KMS-11 (cell line): Measurements from ENCODE around the gene CPD.

ENCODE experiments used
- H2AFZ ChIP-seq: fragments of 200-600 bp; sonication (generic); 2 replicates; pipeline ENCODE4 v1.6.1; 2016; ENCODE audit warnings: antibody characterized with exemption, mixed run types, low read depth
- H3K27ac ChIP-seq: fragments of 200-600 bp; sonication (generic); 2 replicates; pipeline ENCODE4 v1.6.1; 2016; ENCODE audit warnings: mild to moderate bottlenecking, mixed run types
- H3K27me3 ChIP-seq: fragments of 200-600 bp; sonication (generic); 2 replicates; pipeline ENCODE4 v1.6.1; 2017; ENCODE audit warnings: mild to moderate bottlenecking, low read depth, mixed run types, moderate library complexity; ENCODE audit not compliant: insufficient read depth
- H3K36me3 ChIP-seq: fragments of 200-600 bp; sonication (generic); 2 replicates; pipeline ENCODE4 v1.6.1; 2017; ENCODE audit warnings: mild to moderate bottlenecking, mixed run types; ENCODE audit not compliant: insufficient read depth
- H3K4me1 ChIP-seq: fragments of 200-600 bp; sonication (generic); 2 replicates; pipeline ENCODE4 v1.6.1; 2016; ENCODE audit warnings: mild to moderate bottlenecking, low read depth, mixed run types; ENCODE audit not compliant: poor library complexity, severe bottlenecking
- H3K4me2 ChIP-seq: fragments of 200-600 bp; sonication (generic); 2 replicates; pipeline ENCODE4 v1.7.0; 2016; ENCODE audit warnings: mild to moderate bottlenecking, mixed run types
- H3K4me3 ChIP-seq: fragments of 200-600 bp; sonication (generic); IDR thresholded peaks from 2 replicates; pipeline ENCODE4 v1.6.1; 2017; ENCODE audit warnings: low read depth, low read length, mixed read lengths; ENCODE audit not compliant: insufficient read depth
- H3K79me2 ChIP-seq: fragments of 200-600 bp; sonication (generic); 2 replicates; pipeline ENCODE4 v1.6.1; 2016; ENCODE audit warnings: low read depth, mixed run types; ENCODE audit not compliant: insufficient read depth
- H3K9ac ChIP-seq: fragments of 200-600 bp; sonication (generic); 2 replicates; pipeline ENCODE4 v1.6.1; 2016; ENCODE audit warnings: mild to moderate bottlenecking, mixed run types
- H4K20me1 ChIP-seq: fragments of 200-600 bp; sonication (generic); 2 replicates; pipeline ENCODE4 v1.6.1; 2016; ENCODE audit warnings: mild to moderate bottlenecking, mixed run types; ENCODE audit not compliant: insufficient read depth
- CTCF ChIP-seq: fragments of 200-600 bp; sonication (generic); conservative IDR thresholded peaks from 2 replicates; pipeline ENCODE4 v1.6.1; 2017; ENCODE audit warnings: low read depth, mild to moderate bottlenecking, antibody characterized with exemption, low read length, moderate library complexity, mixed read lengths

The CPD gene

GRCh38 chr17:30468465-30468864 lies 89.7 kb downstream of the CPD start:
- TF ChIP-seq CTCF = no peak
- no peaks in the 10 kb centered on the region for H3K36me3 ChIP-seq

DNA sequence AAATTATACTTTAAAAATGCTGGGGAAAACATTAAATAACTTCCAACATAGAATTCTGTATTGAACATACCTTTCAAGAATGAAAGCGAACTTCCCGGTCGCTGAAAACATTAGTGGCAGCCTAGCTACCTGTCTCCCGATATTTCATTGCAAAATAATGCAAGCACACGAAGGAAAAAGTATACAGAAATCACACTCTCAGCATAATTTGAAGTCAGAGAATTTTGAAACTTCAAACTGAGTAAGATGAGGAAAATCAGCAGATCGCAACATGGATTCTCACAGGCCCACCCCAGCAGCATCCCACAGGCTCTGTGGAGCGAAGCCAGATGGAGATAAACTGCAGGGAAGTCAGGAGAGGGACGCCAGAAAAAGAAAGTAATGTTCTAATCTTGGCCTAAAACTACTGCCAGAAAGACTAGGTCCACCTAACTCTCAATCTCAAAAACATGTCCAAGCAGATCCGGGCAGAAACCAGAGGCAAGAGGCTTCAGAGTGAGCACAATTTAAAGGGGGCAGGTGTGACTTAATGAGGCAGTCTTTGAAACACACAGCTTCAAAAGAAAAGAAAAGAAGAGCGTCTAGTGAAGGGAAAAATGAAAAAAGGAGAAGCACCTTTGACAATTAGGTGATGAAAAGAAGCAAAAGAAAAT lies 93.6 kb downstream of the CPD start:
- Histone ChIP-seq H3K27ac (no peak overlapping the region), H2AFZ (no peak overlapping the region), H4K20me1 (no peaks in the 10 kb centered on the region), H3K27me3 (no peaks in the 10 kb centered on the region), H3K36me3 (no peaks in the 10 kb centered on the region), H3K4me2 (no peak overlapping the region), H3K9ac (no peak overlapping the region), H3K4me1 (peaks cover 9% of the 10 kb centered on the region), H3K4me3 (no peak overlapping the region), H3K79me2 (peaks cover 3% of the 10 kb centered on the region)
- no peak for TF ChIP-seq CTCF

More at GRCh38 chr17:30468465-30468864, 89.7 kb downstream of the CPD start:
- Histone ChIP-seq H2AFZ (no peak overlapping the region), H3K79me2 (no peaks in the 10 kb centered on the region), H3K4me1 (no peaks in the 10 kb centered on the region), H3K4me3 (no peak overlapping the region), H3K9ac (no peak overlapping the region), H3K4me2 (no peak overlapping the region), H4K20me1 (no peaks in the 10 kb centered on the region), H3K27me3 (no peaks in the 10 kb centered on the region), H3K27ac (no peak overlapping the region)

GRCh38 chr17:30475206-30475605 lies 96.5 kb downstream of the CPD start:
- H3K9ac ChIP-seq = no peak overlapping the region

DNA sequence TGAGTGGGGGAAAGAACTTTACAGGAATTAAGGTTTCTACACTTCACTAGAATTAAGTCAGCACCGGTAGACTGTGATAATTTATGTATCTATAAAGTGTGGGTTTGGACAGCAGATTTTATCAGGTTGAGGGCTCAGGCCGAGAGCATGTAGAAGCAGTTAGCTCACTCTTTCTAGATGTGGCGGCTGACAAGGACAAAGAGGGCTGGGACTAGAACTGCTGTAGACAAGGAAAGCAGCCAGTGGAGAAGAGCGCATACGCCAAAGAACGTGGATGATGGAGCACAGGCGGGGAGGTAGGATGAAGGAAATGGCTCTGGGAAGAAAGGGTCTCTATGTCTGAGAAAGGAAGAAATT lies 98.0 kb downstream of the CPD start:
- H3K9ac ChIP-seq = peak overlapping the region; percentile 98; the same call in 1 of the 2 replicates
- peak overlapping the region; percentile 99 for H2AFZ ChIP-seq
- peak overlapping the region; percentile 9; the same call in 1 of the 2 replicates for H3K27ac ChIP-seq
- peaks cover 20% of the 10 kb centered on the region for H3K4me1 ChIP-seq
- no peak overlapping the region for H3K4me3 ChIP-seq
- H3K4me2 ChIP-seq = peak overlapping the region; percentile 98
- peaks cover 37% of the 10 kb centered on the region for H3K79me2 ChIP-seq
- H3K36me3 ChIP-seq = 0 out of 2 replicates have a peak, but pooled peaks cover 10% of the 10 kb centered on the region
- H3K27me3 ChIP-seq = no peaks in the 10 kb centered on the region
- no peak for TF ChIP-seq CTCF
- H4K20me1 ChIP-seq = no peaks in the 10 kb centered on the region

More at GRCh38 chr17:30475206-30475605, 96.5 kb downstream of the CPD start:
- Histone ChIP-seq H3K4me1 (peaks cover 20% of the 10 kb centered on the region), H3K4me2 (no peak overlapping the region), H4K20me1 (no peaks in the 10 kb centered on the region), H3K27me3 (no peaks in the 10 kb centered on the region), H3K27ac (no peak overlapping the region), H3K4me3 (no peak overlapping the region), H2AFZ (no peak overlapping the region), H3K79me2 (peaks cover 32% of the 10 kb centered on the region), H3K36me3 (0 out of 2 replicates have a peak, but pooled peaks cover 3% of the 10 kb centered on the region)
- no peak for TF ChIP-seq CTCF
